ENCODE measurements around the gene ARID5B. TPM values are rescaled to one million over a fixed set of nuclear protein-coding genes. Genes with fewer than 3 reads are reported as not detected.

ARID5B gene
- total RNA-seq, 2 donors from 2014 or later: 65.5 to 93.8 TPM

DNA sequence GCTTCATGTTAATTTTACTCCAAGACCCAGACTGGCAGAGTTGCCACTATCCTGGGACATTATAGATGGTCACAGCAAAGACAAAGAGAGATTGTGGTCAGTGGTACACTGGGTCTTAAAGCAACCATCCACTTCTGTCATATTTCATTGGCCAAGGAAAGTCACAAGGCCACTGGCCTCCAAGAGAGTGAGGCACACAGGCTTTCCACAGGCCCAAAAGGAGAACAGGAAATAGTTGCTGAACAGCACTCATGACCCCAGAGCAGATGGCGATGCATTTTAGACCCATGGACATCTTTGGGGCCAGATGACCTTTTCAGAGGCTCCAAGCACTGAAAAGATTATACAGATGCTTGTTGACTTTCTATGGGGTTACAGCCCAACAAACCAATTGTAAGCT lies 97.4 kb downstream of the ARID5B start:
- Mint-ChIP-seq H3K27ac (peak overlapping the region; percentile 74), H3K9me3 (peaks cover 12% of the 10 kb centered on the region), H3K4me3 (no peak overlapping the region), H3K36me3 (ENCODE audit: low read depth) (peaks cover 87% of the 10 kb centered on the region), H3K27me3 (no peaks in the 10 kb centered on the region), H3K4me1 (peaks cover 59% of the 10 kb centered on the region)
- ATAC-seq (replicated peaks): no peak

DNA sequence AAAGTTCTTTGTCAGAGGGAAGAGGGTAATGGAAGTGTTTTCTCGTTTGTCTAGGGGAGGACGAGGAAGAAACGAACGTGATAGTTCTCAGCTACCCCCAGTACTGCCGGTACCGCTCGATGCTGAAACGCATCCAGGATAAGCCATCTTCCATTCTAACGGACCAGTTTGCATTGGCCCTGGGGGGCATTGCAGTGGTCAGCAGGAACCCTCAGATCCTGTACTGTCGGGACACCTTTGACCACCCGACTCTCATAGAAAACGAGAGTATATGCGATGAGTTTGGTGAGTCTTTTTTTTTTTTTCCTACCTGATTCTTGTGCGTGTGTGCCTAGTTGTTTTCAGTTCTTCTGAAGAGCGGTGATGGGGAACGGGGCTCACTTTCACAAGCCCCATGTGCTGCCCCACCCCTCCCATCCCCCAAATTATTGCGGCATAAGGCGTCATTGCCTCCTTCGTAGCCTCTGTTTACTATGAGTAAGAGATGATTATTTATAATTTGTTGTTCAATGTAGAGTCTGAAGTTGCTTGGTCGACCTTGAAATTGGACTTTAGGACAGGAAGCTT lies 98.6 kb downstream of the ARID5B start:
- H3K27me3 Mint-ChIP-seq: no peaks in the 10 kb centered on the region
- H3K4me1 Mint-ChIP-seq: peaks cover 62% of the 10 kb centered on the region
- peak overlapping the region; percentile 66 for H3K4me3 Mint-ChIP-seq
- no peak for ATAC-seq (replicated peaks)
- peaks cover 12% of the 10 kb centered on the region for H3K9me3 Mint-ChIP-seq
- H3K27ac Mint-ChIP-seq: peak overlapping the region; percentile 86
- peaks cover 97% of the 10 kb centered on the region for H3K36me3 Mint-ChIP-seq (ENCODE audit: low read depth)

DNA sequence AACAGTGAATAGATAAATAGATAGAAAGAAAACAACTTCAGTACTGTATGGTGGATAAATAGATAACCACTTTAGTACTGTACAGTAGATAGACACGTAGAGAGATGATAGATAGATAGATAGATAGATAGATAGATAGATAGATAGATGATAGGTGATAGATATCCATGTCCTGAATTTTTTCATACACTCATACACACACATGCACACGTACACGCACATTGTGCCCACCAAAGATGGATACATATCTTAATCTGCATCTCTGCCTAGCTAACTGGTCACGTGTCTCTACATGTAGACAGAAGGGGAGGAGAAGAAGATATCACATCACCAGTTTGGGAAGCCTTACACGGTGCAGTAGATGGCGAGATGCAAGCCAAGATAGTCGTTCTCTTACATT lies 99.2 kb downstream of the ARID5B start:
- peak; percentile 20 for ATAC-seq (replicated peaks)
- Mint-ChIP-seq H3K36me3 (ENCODE audit: low read depth) (peaks cover 97% of the 10 kb centered on the region), H3K27me3 (no peaks in the 10 kb centered on the region), H3K4me1 (peaks cover 62% of the 10 kb centered on the region), H3K9me3 (peaks cover 12% of the 10 kb centered on the region), H3K27ac (peak overlapping the region; percentile 86), H3K4me3 (peak overlapping the region; percentile 66)

DNA sequence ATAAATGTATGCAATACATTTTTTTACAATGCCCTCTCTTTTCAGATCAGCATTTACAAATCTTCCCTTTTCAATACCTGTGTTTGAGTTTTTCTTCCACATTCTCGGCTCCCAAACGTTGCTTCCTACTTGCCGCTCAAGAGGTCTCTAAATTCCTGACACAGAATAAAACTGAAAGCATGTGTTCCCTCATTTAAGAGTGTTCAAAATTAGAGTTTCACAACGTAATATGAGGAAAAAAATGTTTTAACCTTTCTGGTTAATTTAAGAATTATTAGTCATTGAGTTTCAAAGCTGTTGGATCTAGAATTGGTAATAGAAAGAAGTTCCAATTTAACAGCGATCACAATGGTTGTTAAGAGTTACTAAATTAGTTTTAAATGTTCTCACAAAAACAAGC lies 100.4 kb downstream of the ARID5B start:
- Mint-ChIP-seq H3K27me3 (no peaks in the 10 kb centered on the region), H3K9me3 (peaks cover 12% of the 10 kb centered on the region), H3K4me1 (peaks cover 61% of the 10 kb centered on the region), H3K27ac (peak overlapping the region; percentile 86), H3K36me3 (ENCODE audit: low read depth) (peaks cover 99% of the 10 kb centered on the region), H3K4me3 (peak overlapping the region; percentile 66)
- ATAC-seq (replicated peaks): peak; percentile 77

DNA sequence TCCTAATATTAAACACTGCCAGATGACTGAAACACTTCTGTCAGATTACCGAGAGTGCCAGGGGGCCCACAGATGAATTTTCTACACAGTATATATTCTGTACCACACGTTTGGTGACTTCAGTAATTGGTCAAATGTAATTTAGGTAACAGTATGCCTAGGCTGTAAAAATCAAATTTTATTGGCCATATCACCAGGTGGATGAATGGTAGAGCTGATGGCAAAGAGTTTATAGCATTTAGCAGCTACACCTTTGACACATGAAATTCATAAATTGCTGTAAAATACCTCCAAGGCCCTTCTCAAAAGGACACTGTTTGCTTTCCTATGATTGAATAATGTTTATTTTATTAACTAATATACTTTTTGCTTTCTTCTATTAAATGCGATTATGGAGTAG lies 101.3 kb downstream of the ARID5B start:
- Mint-ChIP-seq H3K4me1 (peaks cover 61% of the 10 kb centered on the region), H3K27ac (peak overlapping the region; percentile 86), H3K27me3 (no peaks in the 10 kb centered on the region), H3K9me3 (peaks cover 12% of the 10 kb centered on the region), H3K4me3 (peak overlapping the region; percentile 66), H3K36me3 (ENCODE audit: low read depth) (peaks cover 99% of the 10 kb centered on the region)
- no peak for ATAC-seq (replicated peaks)

DNA sequence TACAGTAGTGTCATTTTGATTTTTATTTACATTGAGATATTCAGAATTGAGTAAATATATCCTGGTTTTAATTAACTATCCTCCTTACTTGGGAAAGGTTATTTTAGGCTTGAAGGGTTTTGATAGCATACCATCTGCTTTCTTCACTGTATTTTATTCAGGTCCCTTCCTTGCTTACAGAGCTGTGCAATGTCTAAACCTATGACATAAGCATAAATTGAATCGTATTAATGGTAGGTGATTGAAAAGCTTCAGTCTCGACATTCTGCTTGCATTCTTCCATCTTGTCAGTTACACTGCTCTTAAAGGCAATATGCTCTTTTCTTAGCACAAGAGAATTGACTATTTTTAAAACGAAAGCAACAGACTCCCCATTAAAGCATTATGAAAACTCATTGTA lies 102.5 kb downstream of the ARID5B start:
- Mint-ChIP-seq H3K27ac (no peak overlapping the region), H3K9me3 (peaks cover 4% of the 10 kb centered on the region), H3K27me3 (no peaks in the 10 kb centered on the region), H3K4me1 (peaks cover 57% of the 10 kb centered on the region), H3K36me3 (ENCODE audit: low read depth) (peaks cover 99% of the 10 kb centered on the region), H3K4me3 (peak overlapping the region; percentile 22)
- ATAC-seq (replicated peaks): no peak

DNA sequence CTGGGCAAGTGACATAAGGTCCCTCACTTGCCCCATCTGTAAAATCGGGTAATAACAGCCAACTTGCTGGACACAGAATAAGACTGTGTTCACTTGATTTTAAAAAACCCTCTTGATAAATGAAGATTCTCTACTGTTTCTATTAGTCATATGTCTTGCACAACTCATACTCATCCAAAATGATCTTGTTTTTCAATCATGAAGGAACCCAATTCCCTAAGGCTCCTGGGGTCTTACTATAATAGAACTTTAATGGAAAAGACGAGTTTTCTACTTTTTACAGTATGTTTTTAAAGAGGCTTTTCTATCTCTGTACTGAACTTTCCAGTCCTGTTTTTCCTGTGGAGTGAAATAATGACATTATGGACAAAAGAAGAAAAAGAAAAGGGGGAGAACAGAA lies 103.8 kb downstream of the ARID5B start:
- peak overlapping the region; percentile 22 for H3K4me3 Mint-ChIP-seq
- peak overlapping the region; percentile 81 for H3K27ac Mint-ChIP-seq
- peaks cover 53% of the 10 kb centered on the region for H3K4me1 Mint-ChIP-seq

DNA sequence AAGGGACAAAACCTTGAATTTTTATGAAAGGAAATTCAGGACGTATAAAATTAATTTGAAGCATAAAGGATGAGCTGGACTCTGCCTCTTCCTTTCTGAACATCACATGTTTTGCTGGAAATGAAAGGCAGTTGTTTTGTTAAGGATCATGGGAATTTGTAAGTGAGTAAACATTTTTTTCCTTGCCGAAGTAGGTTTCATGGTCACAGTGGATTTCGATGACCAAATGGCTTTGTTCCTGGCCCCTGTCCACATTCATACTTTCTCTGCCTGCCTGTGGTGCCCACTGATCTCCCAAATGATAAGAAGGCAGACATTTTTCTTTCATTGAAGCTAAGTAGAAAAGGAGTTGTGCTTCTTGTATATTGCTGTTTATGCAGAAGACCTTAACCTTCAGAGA lies 104.2 kb downstream of the ARID5B start:
- Mint-ChIP-seq H3K4me3 (no peak overlapping the region), H3K4me1 (peaks cover 51% of the 10 kb centered on the region), H3K27ac (peak overlapping the region; percentile 81), H3K36me3 (ENCODE audit: low read depth) (peaks cover 98% of the 10 kb centered on the region), H3K9me3 (no peaks in the 10 kb centered on the region), H3K27me3 (no peaks in the 10 kb centered on the region)
- no peak for ATAC-seq (replicated peaks)

More for the DNA sequence above, 103.8 kb downstream of the ARID5B start:
- H3K36me3 Mint-ChIP-seq (ENCODE audit: low read depth): peaks cover 98% of the 10 kb centered on the region
- no peak for ATAC-seq (replicated peaks)
- no peaks in the 10 kb centered on the region for H3K27me3 Mint-ChIP-seq
- H3K9me3 Mint-ChIP-seq: no peaks in the 10 kb centered on the region

DNA sequence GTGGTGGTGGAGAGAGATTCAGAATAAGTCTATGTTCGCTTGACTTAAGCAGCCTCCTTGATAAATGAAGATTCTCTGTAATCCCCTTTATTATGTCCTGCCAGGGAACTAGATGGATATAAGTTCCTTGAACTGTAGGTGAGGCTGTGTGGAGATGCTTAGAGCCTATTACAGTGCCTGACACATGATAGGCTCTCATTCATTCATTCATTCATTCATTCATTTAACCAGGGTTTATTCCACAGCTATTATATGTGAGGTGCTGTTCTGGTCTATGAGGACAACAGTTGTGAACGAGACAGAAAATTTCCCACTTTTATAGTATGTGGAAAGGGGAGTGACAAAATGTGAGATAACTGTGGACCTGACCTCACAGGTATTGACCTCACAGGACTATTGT lies 105.6 kb downstream of the ARID5B start:
- no peaks in the 10 kb centered on the region for H3K27me3 Mint-ChIP-seq
- ATAC-seq (replicated peaks): no peak
- H3K4me1 Mint-ChIP-seq: peaks cover 38% of the 10 kb centered on the region
- peaks cover 98% of the 10 kb centered on the region for H3K36me3 Mint-ChIP-seq (ENCODE audit: low read depth)
- H3K27ac Mint-ChIP-seq: no peak overlapping the region
- H3K4me3 Mint-ChIP-seq: no peak overlapping the region
- no peaks in the 10 kb centered on the region for H3K9me3 Mint-ChIP-seq

DNA sequence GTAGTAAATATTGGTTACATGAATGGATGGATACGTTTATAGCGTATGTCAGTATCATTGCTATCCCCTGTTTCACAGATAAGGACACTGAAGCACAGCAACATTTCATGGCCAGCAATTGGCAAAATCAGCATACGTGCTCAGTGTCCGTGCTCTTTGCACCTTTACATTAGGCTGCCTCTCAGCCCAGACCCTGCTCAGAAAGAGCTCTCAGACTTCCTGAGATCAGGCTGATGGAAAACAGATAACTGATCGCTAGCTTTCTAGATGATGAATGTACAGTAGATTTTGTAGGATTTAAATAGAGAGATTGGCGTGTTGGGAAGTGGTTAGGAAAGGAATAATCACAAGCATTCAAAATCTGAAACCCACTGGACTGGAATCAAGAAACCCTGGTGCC lies 106.7 kb downstream of the ARID5B start:
- H3K4me3 Mint-ChIP-seq: no peak overlapping the region
- peaks cover 34% of the 10 kb centered on the region for H3K4me1 Mint-ChIP-seq
- no peak for ATAC-seq (replicated peaks)
- H3K9me3 Mint-ChIP-seq: no peaks in the 10 kb centered on the region
- H3K27ac Mint-ChIP-seq: peak overlapping the region; percentile 17
- H3K27me3 Mint-ChIP-seq: no peaks in the 10 kb centered on the region
- peaks cover 96% of the 10 kb centered on the region for H3K36me3 Mint-ChIP-seq (ENCODE audit: low read depth)

DNA sequence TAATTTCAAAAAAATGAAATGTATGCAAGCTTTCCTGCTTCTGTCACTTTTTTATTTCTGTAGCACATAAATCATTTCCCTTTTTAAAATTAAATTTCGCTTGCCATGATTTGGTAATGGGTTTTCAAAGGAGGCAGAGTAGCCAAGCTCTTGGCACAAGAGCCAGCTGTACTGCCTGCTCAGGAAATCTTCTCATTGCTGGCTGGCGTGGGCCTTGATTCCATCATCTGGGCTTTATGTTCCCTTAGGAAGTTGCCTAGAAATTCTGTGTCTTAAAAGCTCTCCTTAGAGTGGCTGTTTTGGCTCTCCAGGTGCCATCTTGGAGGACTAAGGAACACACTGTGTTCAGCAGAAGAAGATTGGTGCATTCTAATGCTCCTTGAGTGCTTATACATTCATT lies 107.4 kb downstream of the ARID5B start:
- H3K4me1 Mint-ChIP-seq: peaks cover 30% of the 10 kb centered on the region
- no peak for ATAC-seq (replicated peaks)
- H3K27ac Mint-ChIP-seq: no peak overlapping the region
- no peaks in the 10 kb centered on the region for H3K27me3 Mint-ChIP-seq
- H3K36me3 Mint-ChIP-seq (ENCODE audit: low read depth): peaks cover 95% of the 10 kb centered on the region
- H3K9me3 Mint-ChIP-seq: no peaks in the 10 kb centered on the region
- H3K4me3 Mint-ChIP-seq: no peak overlapping the region

DNA sequence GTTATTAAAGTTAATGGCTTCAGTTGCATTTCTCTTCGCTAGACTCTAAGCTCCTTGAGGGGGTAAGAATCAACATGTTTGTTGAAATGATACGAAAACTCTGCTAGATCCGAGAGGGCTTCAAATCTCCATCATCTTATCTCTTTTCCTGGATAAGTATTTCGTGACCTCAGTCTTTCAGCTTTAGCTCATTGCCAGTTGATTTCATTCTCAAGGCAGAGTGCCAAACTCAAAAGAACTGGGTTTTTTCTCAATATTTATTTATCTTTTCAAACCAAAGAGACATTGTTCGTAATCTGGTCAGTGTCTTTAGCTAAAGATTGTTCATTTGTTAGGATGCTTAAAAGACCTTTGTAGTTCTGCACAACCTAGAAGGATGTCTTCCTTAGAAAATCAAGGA lies 108.9 kb downstream of the ARID5B start:
- no peak for ATAC-seq (replicated peaks)
- no peak overlapping the region for H3K27ac Mint-ChIP-seq
- no peaks in the 10 kb centered on the region for H3K9me3 Mint-ChIP-seq
- peaks cover 85% of the 10 kb centered on the region for H3K36me3 Mint-ChIP-seq (ENCODE audit: low read depth)
- no peak overlapping the region for H3K4me3 Mint-ChIP-seq
- peaks cover 19% of the 10 kb centered on the region for H3K4me1 Mint-ChIP-seq
- H3K27me3 Mint-ChIP-seq: no peaks in the 10 kb centered on the region

DNA sequence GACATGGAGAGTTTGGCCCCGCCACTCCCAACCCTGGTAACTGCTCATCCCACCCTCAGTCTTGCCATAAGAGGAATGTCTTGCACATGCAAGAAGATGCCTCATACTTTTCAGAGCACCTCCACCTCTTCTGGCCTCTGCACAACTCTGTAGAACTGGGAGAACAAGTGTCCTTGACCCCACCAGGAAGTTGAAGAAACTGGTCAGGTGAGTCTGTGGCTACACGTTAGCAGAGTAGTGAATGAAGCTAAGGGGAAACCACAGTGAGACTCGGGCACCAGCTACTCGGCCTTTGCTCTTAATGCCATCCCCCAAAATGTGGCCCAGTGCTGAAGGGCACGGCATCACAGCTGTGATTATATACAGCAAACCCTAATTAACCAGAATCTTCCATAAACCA lies 110.1 kb downstream of the ARID5B start:
- peak overlapping the region; percentile 38 for H3K27ac Mint-ChIP-seq
- H3K4me1 Mint-ChIP-seq: peaks cover 15% of the 10 kb centered on the region

DNA sequence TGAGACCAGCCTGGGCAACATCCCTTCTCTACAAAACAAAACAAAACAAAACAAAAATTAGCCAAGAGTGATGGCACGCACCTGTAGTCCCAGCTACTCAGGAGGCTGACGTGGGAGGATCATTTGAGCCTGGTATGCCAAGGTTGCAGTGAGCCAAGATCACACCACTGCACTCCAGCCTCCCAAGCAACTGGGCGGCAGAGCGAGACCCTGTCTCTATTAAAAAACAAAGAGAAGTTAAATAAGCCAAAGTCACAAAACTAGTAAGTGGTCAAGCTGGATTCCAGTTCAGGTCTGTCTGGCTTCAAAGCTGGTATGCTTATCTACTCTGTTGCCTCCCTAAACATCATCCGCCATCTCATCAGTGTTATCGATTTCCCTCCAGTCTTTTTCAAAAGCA lies 110.8 kb downstream of the ARID5B start:
- peak overlapping the region; percentile 38 for H3K27ac Mint-ChIP-seq
- no peak for ATAC-seq (replicated peaks)
- no peak overlapping the region for H3K4me3 Mint-ChIP-seq
- H3K4me1 Mint-ChIP-seq: peaks cover 20% of the 10 kb centered on the region
- peaks cover 74% of the 10 kb centered on the region for H3K36me3 Mint-ChIP-seq (ENCODE audit: low read depth)
- no peaks in the 10 kb centered on the region for H3K27me3 Mint-ChIP-seq
- no peaks in the 10 kb centered on the region for H3K9me3 Mint-ChIP-seq

More for the DNA sequence above, 110.1 kb downstream of the ARID5B start:
- H3K36me3 Mint-ChIP-seq (ENCODE audit: low read depth): peaks cover 75% of the 10 kb centered on the region
- no peak for ATAC-seq (replicated peaks)
- no peaks in the 10 kb centered on the region for H3K9me3 Mint-ChIP-seq
- no peak overlapping the region for H3K4me3 Mint-ChIP-seq
- H3K27me3 Mint-ChIP-seq: no peaks in the 10 kb centered on the region

DNA sequence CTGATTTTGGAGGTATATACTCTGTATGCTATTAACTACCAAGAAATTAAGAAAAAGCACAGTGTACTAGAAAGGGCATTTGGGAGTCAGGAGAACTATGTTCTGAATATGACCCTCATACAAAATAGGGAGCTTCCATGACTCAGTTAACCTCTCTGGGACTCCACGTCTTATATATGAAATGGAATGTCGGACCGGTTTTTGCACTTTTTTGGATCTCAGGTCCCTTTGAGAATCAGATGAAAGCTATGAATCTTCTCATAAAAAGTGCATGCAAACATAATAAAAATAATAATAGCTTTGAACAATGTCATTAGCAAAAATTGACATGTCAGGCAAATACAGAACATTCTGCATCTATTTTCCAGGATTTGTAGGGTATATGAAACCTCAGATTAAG lies 113.0 kb downstream of the ARID5B start:
- Mint-ChIP-seq H3K27ac (no peak overlapping the region), H3K4me1 (peaks cover 19% of the 10 kb centered on the region), H3K27me3 (no peaks in the 10 kb centered on the region), H3K9me3 (no peaks in the 10 kb centered on the region), H3K36me3 (ENCODE audit: low read depth) (peaks cover 73% of the 10 kb centered on the region), H3K4me3 (no peak overlapping the region)
- ATAC-seq (replicated peaks): no peak

DNA sequence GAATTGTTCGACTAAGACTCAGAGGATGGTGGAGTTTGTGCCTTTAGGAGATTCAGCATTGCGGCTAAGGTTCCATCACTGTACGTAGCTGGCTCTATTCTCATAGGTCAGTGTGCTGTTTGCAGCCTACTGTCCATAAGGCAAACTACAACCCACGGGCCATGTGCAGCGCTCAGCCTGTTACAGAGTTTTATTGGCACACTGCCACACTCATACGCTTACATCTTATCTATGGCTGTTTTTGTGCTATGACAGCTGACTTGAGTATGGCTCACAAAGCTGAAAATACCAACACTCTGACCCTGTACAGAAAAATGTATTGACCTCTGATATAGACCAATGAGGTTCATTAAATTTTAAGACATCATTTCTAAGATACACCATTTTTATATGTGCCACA lies 114.5 kb downstream of the ARID5B start:
- no peaks in the 10 kb centered on the region for H3K27me3 Mint-ChIP-seq
- no peaks in the 10 kb centered on the region for H3K9me3 Mint-ChIP-seq
- H3K36me3 Mint-ChIP-seq (ENCODE audit: low read depth): peaks cover 71% of the 10 kb centered on the region
- H3K4me1 Mint-ChIP-seq: peaks cover 30% of the 10 kb centered on the region
- no peak overlapping the region for H3K4me3 Mint-ChIP-seq
- no peak for ATAC-seq (replicated peaks)
- no peak overlapping the region for H3K27ac Mint-ChIP-seq
